Astrocyte (in vitro differentiated cells and primary cell): ENCODE measurements around the gene FBXL16. TPM values are rescaled to one million over a fixed set of nuclear protein-coding genes. Genes with fewer than 3 reads are reported as not detected.

ENCODE experiments used
- DNase-seq: peaks from one replicate; pipeline ENCODE4 v3.0.0-alpha.2; 2010; ENCODE audit warnings: low read depth
- FAIRE-seq: peaks from 2 replicates; lab custom pipeline; 2011; peaks lifted over from hg19 to GRCh38; lab: Jason Lieb, UNC
- H2AFZ ChIP-seq: 2 replicates; pipeline ENCODE4 v1.6.0; 2012; ENCODE audit warnings: low read depth, low read length, inconsistent platforms
- H3K27ac ChIP-seq: 2 replicates; pipeline ENCODE4 v1.5.1; 2011; ENCODE audit warnings: low read depth, low read length, inconsistent platforms
- H3K27me3 ChIP-seq: 2 replicates; pipeline ENCODE4 v1.6.0; 2011; ENCODE audit warnings: low read length, inconsistent platforms; ENCODE audit not compliant: insufficient read depth
- H3K36me3 ChIP-seq: 2 replicates; pipeline ENCODE4 v1.5.1; 2011; ENCODE audit warnings: low read length, inconsistent platforms; ENCODE audit not compliant: insufficient read depth
- H3K4me1 ChIP-seq: 2 replicates; pipeline ENCODE4 v1.5.1; 2011; ENCODE audit warnings: low read length, inconsistent platforms; ENCODE audit not compliant: insufficient read depth
- H3K4me2 ChIP-seq: 2 replicates; pipeline ENCODE4 v1.6.0; 2012; ENCODE audit warnings: low read length, inconsistent platforms
- H3K4me3 ChIP-seq: 2 replicates; pipeline ENCODE4 v1.5.1; 2011; ENCODE audit warnings: low read depth, mild to moderate bottlenecking, low read length, inconsistent platforms; ENCODE audit not compliant: insufficient read depth
- H3K79me2 ChIP-seq: 2 replicates; pipeline ENCODE4 v1.6.0; 2012; ENCODE audit warnings: mild to moderate bottlenecking, low read length, inconsistent platforms; ENCODE audit not compliant: insufficient read depth
- H3K9ac ChIP-seq: 2 replicates; pipeline ENCODE4 v1.6.0; 2012; ENCODE audit warnings: mild to moderate bottlenecking, low read length, inconsistent platforms
- H3K9me3 ChIP-seq: 2 replicates; pipeline ENCODE4 v1.5.1; 2012; ENCODE audit warnings: low read depth, mild to moderate bottlenecking, low read length, inconsistent platforms; ENCODE audit not compliant: insufficient read depth
- H4K20me1 ChIP-seq: 2 replicates; pipeline ENCODE4 v1.6.0; 2012; ENCODE audit warnings: low read length, inconsistent platforms; ENCODE audit not compliant: insufficient read depth
- H3K27ac Mint-ChIP-seq: one replicate; pipeline ENCODE4 v1.8.0; 2021; ENCODE audit warnings: mild to moderate bottlenecking, mixed read lengths; ENCODE audit not compliant: unreplicated experiment
- H3K27me3 Mint-ChIP-seq: one replicate; pipeline ENCODE4 v1.8.0; 2021; ENCODE audit warnings: low read depth, mixed read lengths; ENCODE audit not compliant: unreplicated experiment
- H3K36me3 Mint-ChIP-seq: one replicate; pipeline ENCODE4 v1.8.0; 2021; ENCODE audit warnings: low read depth, mixed read lengths; ENCODE audit not compliant: unreplicated experiment
- H3K4me1 Mint-ChIP-seq: one replicate; pipeline ENCODE4 v1.8.0; 2021; ENCODE audit warnings: low read depth, mixed read lengths; ENCODE audit not compliant: unreplicated experiment
- H3K4me3 Mint-ChIP-seq: one replicate; pipeline ENCODE4 v1.8.0; 2021; ENCODE audit warnings: mild to moderate bottlenecking, moderate library complexity, mixed read lengths; ENCODE audit not compliant: unreplicated experiment
- H3K9me3 Mint-ChIP-seq: one replicate; pipeline ENCODE4 v1.8.0; 2021; ENCODE audit warnings: mild to moderate bottlenecking, mixed read lengths; ENCODE audit not compliant: unreplicated experiment
- CTCF ChIP-seq: IDR thresholded peaks from 2 replicates; pipeline ENCODE4 v1.5.1; 2011; ENCODE audit warnings: low read depth, mild to moderate bottlenecking, inconsistent platforms, low read length, moderate library complexity; ENCODE audit not compliant: insufficient read depth
- EZH2 ChIP-seq: IDR thresholded peaks from 2 replicates; pipeline ENCODE4 v1.6.1; 2012; ENCODE audit warnings: mild to moderate bottlenecking, low read length, inconsistent platforms; ENCODE audit not compliant: insufficient read depth
- total RNA-seq: library from RNA; stranded (reverse); gene quantifications from 2 replicates; pipeline ENCODE4 v1.2.1, GENCODE V29; 2021

Gene FBXL16
- total RNA-seq, 1 donor from 2014 or later, result 5.2 TPM

GRCh38 chr16:726438-727290, 21.1 kb upstream of the FBXL16 start, which contains the start of the genes CCDC78 and HAGHL:
Gene CCDC78, minus strand, starts transcription at chr16:726443. Its CDS starts 76 bp downstream, at chr16:726367.
Gene HAGHL, plus strand, starts transcription at chr16:727106. Its CDS starts 404 bp downstream, at chr16:727510.
- H3K4me3 Mint-ChIP-seq, result peak within 1 kb of the TSS; percentile 69
- Histone ChIP-seq H3K4me2 (peak within 1 kb of the TSS; percentile 94), H3K27ac (no peak within 1 kb of the TSS), H3K4me3 (peak within 1 kb of the TSS; percentile 61), H4K20me1 (peaks cover 10% of the 10 kb centered on the region), H3K9ac (peak within 1 kb of the TSS; percentile 73), H3K4me1 (peaks cover 16% of the 10 kb centered on the region), H3K36me3 (no peaks in the 10 kb centered on the region), H2AFZ (peak within 1 kb of the TSS; percentile 26), H3K9me3 (no peaks in the 10 kb centered on the region), H3K27me3 (no peaks in the 10 kb centered on the region), H3K79me2 (no peaks in the 10 kb centered on the region)
- DNase-seq (no peak), FAIRE-seq (no peak)
- TF ChIP-seq EZH2 (no peak), CTCF (no peak)
- no peaks in the 10 kb centered on the region for H3K4me1 Mint-ChIP-seq
- H3K27ac Mint-ChIP-seq, result no peak within 1 kb of the TSS
- H3K9me3 Mint-ChIP-seq, result no peaks in the 10 kb centered on the region
- H3K36me3 Mint-ChIP-seq, result no peaks in the 10 kb centered on the region
- no peaks in the 10 kb centered on the region for H3K27me3 Mint-ChIP-seq

- no peaks in the 10 kb centered on the region for H3K4me1 Mint-ChIP-seq
- no peaks in the 10 kb centered on the region for H3K27me3 ChIP-seq
- H4K20me1 ChIP-seq, result peaks cover 13% of the 10 kb centered on the region
- no peak for DNase-seq
- peak overlapping the region; percentile 71 for H3K4me2 ChIP-seq
- H3K9me3 Mint-ChIP-seq, result no peaks in the 10 kb centered on the region
- no peak overlapping the region for H3K4me3 ChIP-seq
- H3K36me3 Mint-ChIP-seq, result no peaks in the 10 kb centered on the region
- peaks cover 21% of the 10 kb centered on the region for H3K4me1 ChIP-seq
- H3K79me2 ChIP-seq, result no peaks in the 10 kb centered on the region
- H3K9ac ChIP-seq, result no peak overlapping the region
- H3K4me3 Mint-ChIP-seq, result no peak overlapping the region
- no peak overlapping the region for H3K27ac Mint-ChIP-seq
- TF ChIP-seq CTCF (no peak), EZH2 (no peak)
- no peak overlapping the region for H3K27ac ChIP-seq
- no peaks in the 10 kb centered on the region for H3K9me3 ChIP-seq
- H3K36me3 ChIP-seq, result no peaks in the 10 kb centered on the region
- no peak overlapping the region for H2AFZ ChIP-seq
- no peaks in the 10 kb centered on the region for H3K27me3 Mint-ChIP-seq
- no peak for FAIRE-seq
Observed at GRCh38 chr16:726188-726437, 20.5 kb upstream of the FBXL16 start.
